ENCODE measurements around the gene DLST. TPM values are rescaled to one million over a fixed set of nuclear protein-coding genes. Genes with fewer than 3 reads are reported as not detected.

The DLST gene
- total RNA-seq, 1 donor from 2014 or later = 52.2 TPM

GRCh38 chr14:74942181-74942580 is 60.5 kb downstream of the DLST start:
- no peak for DNase-seq (ENCODE audit: low spot score)
- H3K27me3 Mint-ChIP-seq (ENCODE audit: insufficient read depth, low read depth) = peaks cover 2% of the 10 kb centered on the region
- Histone ChIP-seq H3K9me3 (ENCODE audit: low read depth) (no peaks in the 10 kb centered on the region), H3K79me2 (ENCODE audit: low read depth) (no peaks in the 10 kb centered on the region), H3F3A (ENCODE audit: low read depth) (peaks cover 9% of the 10 kb centered on the region), H3K27me3 (no peaks in the 10 kb centered on the region), H3K36me3 (no peaks in the 10 kb centered on the region), H4K20me1 (ENCODE audit: low read depth) (no peaks in the 10 kb centered on the region), H3K9ac (no peak overlapping the region), H2AFZ (replicated peaks) (peak overlapping the region; percentile 19), H3K4me2 (no peak overlapping the region), H3K4me1 (no peaks in the 10 kb centered on the region), H3K27ac (no peak overlapping the region), H3K4me3 (no peak overlapping the region)
- no peak for TF ChIP-seq CTCF (IDR thresholded peaks at IDR 0.05)
- no peak for TF ChIP-seq EZH2 (IDR thresholded peaks at IDR 0.05)
- TF ChIP-seq EZH2phosphoT487 (IDR thresholded peaks at IDR 0.05) = no peak
- no peaks in the 10 kb centered on the region for H3K36me3 Mint-ChIP-seq
- H3K9me3 Mint-ChIP-seq = no peaks in the 10 kb centered on the region
- peaks cover 11% of the 10 kb centered on the region for H3K4me1 Mint-ChIP-seq
- H3K27ac Mint-ChIP-seq = peak overlapping the region; percentile 89
- no peak overlapping the region for H3K4me3 Mint-ChIP-seq

GRCh38 chr14:74942608-74943007 is 60.9 kb downstream of the DLST start:
- Mint-ChIP-seq H3K36me3 (no peaks in the 10 kb centered on the region), H3K27me3 (ENCODE audit: insufficient read depth, low read depth) (peaks cover 3% of the 10 kb centered on the region), H3K4me1 (peaks cover 11% of the 10 kb centered on the region), H3K27ac (peak overlapping the region; percentile 89), H3K9me3 (no peaks in the 10 kb centered on the region), H3K4me3 (no peak overlapping the region)
- no peaks in the 10 kb centered on the region for H3K9me3 ChIP-seq (ENCODE audit: low read depth)
- DNase-seq (ENCODE audit: low spot score) = no peak
- H3K36me3 ChIP-seq = no peaks in the 10 kb centered on the region
- H3K27me3 ChIP-seq = no peaks in the 10 kb centered on the region
- no peak overlapping the region for H3K9ac ChIP-seq
- peaks cover 9% of the 10 kb centered on the region for H3F3A ChIP-seq (ENCODE audit: low read depth)
- H2AFZ ChIP-seq (replicated peaks) = peak overlapping the region; percentile 19
- H4K20me1 ChIP-seq (ENCODE audit: low read depth) = no peaks in the 10 kb centered on the region
- H3K27ac ChIP-seq = no peak overlapping the region
- H3K4me3 ChIP-seq = no peak overlapping the region
- H3K4me2 ChIP-seq = no peak overlapping the region
- H3K79me2 ChIP-seq (ENCODE audit: low read depth) = no peaks in the 10 kb centered on the region
- H3K4me1 ChIP-seq = no peaks in the 10 kb centered on the region
- no peak for TF ChIP-seq CTCF (IDR thresholded peaks at IDR 0.05)
- no peak for TF ChIP-seq EZH2 (IDR thresholded peaks at IDR 0.05)
- TF ChIP-seq EZH2phosphoT487 (IDR thresholded peaks at IDR 0.05) = no peak

GRCh38 chr14:74945261-74945851 is 63.6 kb downstream of the DLST start:
- H3K4me1 ChIP-seq = no peaks in the 10 kb centered on the region
- H3K27ac ChIP-seq = no peak overlapping the region
- H3F3A ChIP-seq (ENCODE audit: low read depth) = peaks cover 9% of the 10 kb centered on the region
- DNase-seq (ENCODE audit: low spot score) = peak; percentile 79
- H4K20me1 ChIP-seq (ENCODE audit: low read depth) = no peaks in the 10 kb centered on the region
- no peak for TF ChIP-seq EZH2phosphoT487 (IDR thresholded peaks at IDR 0.05)
- TF ChIP-seq CTCF (IDR thresholded peaks at IDR 0.05) = peak; percentile 73
- TF ChIP-seq EZH2 (IDR thresholded peaks at IDR 0.05) = no peak
- no peaks in the 10 kb centered on the region for H3K9me3 Mint-ChIP-seq
- H3K27ac Mint-ChIP-seq = no peak overlapping the region
- no peaks in the 10 kb centered on the region for H3K36me3 ChIP-seq
- H3K27me3 ChIP-seq = no peaks in the 10 kb centered on the region
- no peak overlapping the region for H3K9ac ChIP-seq
- no peaks in the 10 kb centered on the region for H3K79me2 ChIP-seq (ENCODE audit: low read depth)
- no peak overlapping the region for H3K4me3 ChIP-seq
- no peak overlapping the region for H3K4me2 ChIP-seq
- no peaks in the 10 kb centered on the region for H3K9me3 ChIP-seq (ENCODE audit: low read depth)
- H3K4me1 Mint-ChIP-seq = peaks cover 15% of the 10 kb centered on the region
- H3K36me3 Mint-ChIP-seq = no peaks in the 10 kb centered on the region
- no peak overlapping the region for H2AFZ ChIP-seq (replicated peaks)
- no peak overlapping the region for H3K4me3 Mint-ChIP-seq
- peaks cover 5% of the 10 kb centered on the region for H3K27me3 Mint-ChIP-seq (ENCODE audit: insufficient read depth, low read depth)
